ENCODE measurements around the gene GRIFIN. TPM values are rescaled to one million over a fixed set of nuclear protein-coding genes. Genes with fewer than 3 reads are reported as not detected.
A peak's percentile ranks its signal among the peaks of the same experiment; 100 is the strongest.

Gene GRIFIN
- total RNA-seq, 2 experiments from 2014 or later, result not detected

DNA sequence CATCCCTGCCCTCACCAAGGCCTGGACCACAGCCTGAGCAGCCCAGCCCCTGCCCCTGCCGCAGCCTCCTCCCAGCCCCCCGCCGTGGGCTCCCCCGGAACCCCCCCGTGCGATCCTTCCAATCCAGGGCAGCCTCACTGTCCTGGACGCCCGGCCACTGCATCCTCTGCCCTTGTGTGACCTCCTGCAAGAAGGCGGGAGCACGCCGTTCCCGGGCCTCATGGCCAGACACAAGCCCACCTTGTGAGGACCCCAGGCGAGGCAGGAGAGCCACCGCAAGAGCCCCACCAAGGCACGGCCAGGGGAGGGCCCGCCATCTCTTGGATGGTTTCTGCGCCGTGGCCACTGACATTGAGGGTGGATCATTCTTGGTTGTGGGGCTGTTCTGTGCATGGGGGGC is 35.6 kb upstream of the GRIFIN start:
- no peaks in the 10 kb centered on the region for H3K27me3 Mint-ChIP-seq
- POLR2A ChIA-PET, result interaction anchor here (0.7 to 2.8 kb wide), 4 partner anchors 10 to 246 kb away, joined by 4 to 18 read pairs (median 8); no protein-coding TSS in a partner anchor
- peak overlapping the region; percentile 90 for H3K27ac Mint-ChIP-seq
- intact Hi-C loops (cut with micrococcal nuclease), result loop anchor here (1.0 kb wide), 1 partner anchor 8 kb away; the partner anchor contains the start of gene LFNG
- CTCF ChIA-PET, result interaction anchor here (0.6 to 1.4 kb wide), 3 partner anchors 43 to 128 kb away, joined by 3 to 7 read pairs (median 4); no protein-coding TSS in a partner anchor
- H3K9me3 Mint-ChIP-seq, result no peaks in the 10 kb centered on the region
- H3K36me3 Mint-ChIP-seq, result no peaks in the 10 kb centered on the region
- peak overlapping the region; percentile 61 for H3K4me3 Mint-ChIP-seq
- no peak for DNase-seq
- peaks cover 55% of the 10 kb centered on the region for H3K4me1 Mint-ChIP-seq (ENCODE audit: low read depth)

DNA sequence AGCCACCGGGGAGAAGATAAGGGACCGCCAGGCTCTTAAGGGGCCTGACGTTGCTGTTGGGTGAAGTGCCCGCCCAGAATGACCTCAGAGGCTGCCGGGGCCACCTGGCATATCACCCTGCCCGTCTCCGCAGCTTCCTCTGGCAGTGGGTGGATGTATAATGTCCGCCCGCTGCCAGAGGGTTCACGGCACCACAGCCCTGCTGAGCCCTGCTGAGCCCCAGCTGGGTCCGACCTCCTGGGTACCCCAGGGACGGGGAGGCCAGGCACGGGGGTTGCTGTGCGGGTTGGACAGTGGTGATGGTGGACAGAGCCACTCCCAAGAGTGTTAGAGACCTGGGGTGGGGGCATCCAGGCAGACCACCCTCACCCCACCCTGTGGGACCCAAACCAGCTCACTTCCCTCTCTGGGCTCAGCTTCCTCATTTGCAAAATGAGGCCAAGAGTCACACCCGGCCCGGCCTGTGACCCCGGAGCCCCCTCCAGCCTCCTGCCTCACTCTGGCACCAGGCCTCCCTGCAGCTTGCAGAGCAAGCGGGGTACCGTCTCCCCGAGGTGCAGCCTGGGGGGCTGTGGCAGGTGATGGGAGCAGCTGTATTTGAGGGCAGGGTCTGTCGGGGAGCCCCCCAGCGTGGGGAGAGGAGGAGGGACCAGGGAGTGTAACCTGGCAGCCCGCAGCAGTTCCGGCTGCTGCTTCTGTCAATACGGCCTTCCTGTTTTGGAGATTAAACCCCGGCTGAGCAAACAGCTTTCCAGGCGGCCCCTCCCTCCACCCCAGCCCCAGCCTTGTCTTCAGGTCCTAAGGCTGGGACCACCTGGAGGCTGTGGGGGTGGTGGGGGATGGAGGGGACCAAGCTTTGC is 34.9 kb upstream of the GRIFIN start:
- peak overlapping the region; percentile 61 for H3K4me3 Mint-ChIP-seq
- no peaks in the 10 kb centered on the region for H3K36me3 Mint-ChIP-seq
- H3K27ac Mint-ChIP-seq, result peak overlapping the region; percentile 90
- POLR2A ChIA-PET, result interaction anchor here (0.7 to 2.8 kb wide), 5 partner anchors 8 to 247 kb away, joined by 4 to 18 read pairs (median 4); no protein-coding TSS in a partner anchor
- no peaks in the 10 kb centered on the region for H3K27me3 Mint-ChIP-seq
- CTCF ChIA-PET, result interaction anchor here (0.6 to 1.4 kb wide), 3 partner anchors 42 to 127 kb away, joined by 3 to 7 read pairs (median 4); no protein-coding TSS in a partner anchor
- H3K4me1 Mint-ChIP-seq (ENCODE audit: low read depth), result peaks cover 55% of the 10 kb centered on the region
- DNase-seq, result peak; percentile 80
- no peaks in the 10 kb centered on the region for H3K9me3 Mint-ChIP-seq
- intact Hi-C loops (cut with micrococcal nuclease), result loop anchor here (1.0 kb wide), 1 partner anchor 8 kb away; the partner anchor contains the start of gene LFNG

DNA sequence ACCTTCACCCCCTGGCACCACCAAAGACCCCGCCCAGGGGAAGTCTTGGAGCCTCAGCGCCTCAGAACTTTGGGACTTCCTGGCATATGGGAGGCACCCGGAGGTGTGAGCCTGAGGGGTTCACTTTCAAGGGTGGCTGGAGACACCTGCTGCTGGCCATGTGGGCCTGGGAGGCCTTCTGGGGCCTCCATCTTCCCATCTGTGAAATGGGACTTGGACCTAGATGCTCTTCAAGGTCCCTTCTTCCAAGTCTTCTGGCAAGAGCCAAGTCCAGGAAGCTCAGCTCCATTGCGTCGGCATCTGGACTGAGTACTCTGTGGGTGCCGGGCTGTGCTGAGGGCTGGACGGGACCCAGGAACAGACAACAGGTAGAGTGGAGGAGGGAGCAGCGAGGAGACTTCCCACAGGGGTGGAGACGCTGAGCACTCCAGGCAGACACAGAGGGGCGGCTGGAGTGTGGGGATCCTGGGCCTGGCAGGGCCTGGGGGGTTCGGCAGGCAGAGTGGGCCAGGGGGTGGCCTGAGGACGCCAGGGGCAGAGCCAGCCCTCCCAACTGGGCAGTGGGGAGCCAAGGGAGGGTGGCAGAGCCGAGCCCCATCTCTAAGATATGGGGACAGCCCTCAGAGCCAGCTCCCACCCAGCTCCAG is 34.1 kb upstream of the GRIFIN start:
- H3K4me3 Mint-ChIP-seq, result peak overlapping the region; percentile 32
- H3K36me3 Mint-ChIP-seq, result no peaks in the 10 kb centered on the region
- H3K27me3 Mint-ChIP-seq, result no peaks in the 10 kb centered on the region
- POLR2A ChIA-PET, result interaction anchor here (1.4 to 2.8 kb wide), 5 partner anchors 9 to 248 kb away, joined by 4 to 18 read pairs (median 12); no protein-coding TSS in a partner anchor
- CTCF ChIA-PET, result interaction anchor here (1.2 to 1.4 kb wide), 2 partner anchors 42 to 59 kb away, joined by 4 to 7 read pairs; no protein-coding TSS in a partner anchor
- H3K9me3 Mint-ChIP-seq, result no peaks in the 10 kb centered on the region
- no peak for DNase-seq
- intact Hi-C loops (cut with micrococcal nuclease), result no loop called here
- H3K27ac Mint-ChIP-seq, result peak overlapping the region; percentile 90
- peaks cover 55% of the 10 kb centered on the region for H3K4me1 Mint-ChIP-seq (ENCODE audit: low read depth)

DNA sequence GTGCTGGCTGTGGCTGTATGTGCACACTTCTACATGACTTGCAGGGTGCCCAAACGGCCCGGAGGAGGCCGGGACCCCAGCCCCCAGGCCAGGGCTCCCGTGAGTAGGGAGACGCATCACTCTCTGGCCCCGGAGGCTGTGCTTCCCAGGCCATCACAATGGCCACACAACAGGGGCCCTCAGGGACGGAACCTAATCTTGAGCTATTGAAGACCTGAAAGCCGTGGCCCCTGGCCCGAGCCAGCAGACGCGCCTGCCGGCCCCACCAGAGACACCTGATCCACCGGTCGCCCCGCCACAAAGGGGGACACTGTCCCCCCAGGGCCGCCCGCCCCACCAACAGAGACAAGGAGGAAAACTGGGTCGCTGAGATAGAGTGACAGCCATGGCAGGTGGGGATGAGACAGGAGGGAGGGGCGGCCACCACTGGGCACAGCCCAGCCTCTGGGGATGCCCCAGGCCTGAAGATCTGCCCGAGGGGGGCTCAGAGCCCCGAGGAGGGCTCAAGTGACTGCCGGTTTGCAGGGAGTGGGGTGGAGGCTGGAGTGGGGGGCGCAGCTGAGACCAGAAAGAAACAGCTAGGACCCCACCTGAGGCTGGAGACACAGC is 33.2 kb upstream of the GRIFIN start:
- Mint-ChIP-seq H3K4me1 (ENCODE audit: low read depth) (peaks cover 55% of the 10 kb centered on the region), H3K27ac (peak overlapping the region; percentile 79), H3K4me3 (peak overlapping the region; percentile 58), H3K36me3 (no peaks in the 10 kb centered on the region), H3K9me3 (no peaks in the 10 kb centered on the region), H3K27me3 (no peaks in the 10 kb centered on the region)
- DNase-seq, result no peak
- ChIA-PET CTCF (no interaction called here), POLR2A (interaction anchor here (0.9 to 2.3 kb wide), 2 partner anchors 20 to 50 kb away, joined by 3 to 13 read pairs; no protein-coding TSS in a partner anchor)
- intact Hi-C loops (cut with micrococcal nuclease), result loop anchor here (2.0 to 5.0 kb wide), 2 partner anchors 13 to 123 kb away; partner anchors contain the start of gene TTYH3

DNA sequence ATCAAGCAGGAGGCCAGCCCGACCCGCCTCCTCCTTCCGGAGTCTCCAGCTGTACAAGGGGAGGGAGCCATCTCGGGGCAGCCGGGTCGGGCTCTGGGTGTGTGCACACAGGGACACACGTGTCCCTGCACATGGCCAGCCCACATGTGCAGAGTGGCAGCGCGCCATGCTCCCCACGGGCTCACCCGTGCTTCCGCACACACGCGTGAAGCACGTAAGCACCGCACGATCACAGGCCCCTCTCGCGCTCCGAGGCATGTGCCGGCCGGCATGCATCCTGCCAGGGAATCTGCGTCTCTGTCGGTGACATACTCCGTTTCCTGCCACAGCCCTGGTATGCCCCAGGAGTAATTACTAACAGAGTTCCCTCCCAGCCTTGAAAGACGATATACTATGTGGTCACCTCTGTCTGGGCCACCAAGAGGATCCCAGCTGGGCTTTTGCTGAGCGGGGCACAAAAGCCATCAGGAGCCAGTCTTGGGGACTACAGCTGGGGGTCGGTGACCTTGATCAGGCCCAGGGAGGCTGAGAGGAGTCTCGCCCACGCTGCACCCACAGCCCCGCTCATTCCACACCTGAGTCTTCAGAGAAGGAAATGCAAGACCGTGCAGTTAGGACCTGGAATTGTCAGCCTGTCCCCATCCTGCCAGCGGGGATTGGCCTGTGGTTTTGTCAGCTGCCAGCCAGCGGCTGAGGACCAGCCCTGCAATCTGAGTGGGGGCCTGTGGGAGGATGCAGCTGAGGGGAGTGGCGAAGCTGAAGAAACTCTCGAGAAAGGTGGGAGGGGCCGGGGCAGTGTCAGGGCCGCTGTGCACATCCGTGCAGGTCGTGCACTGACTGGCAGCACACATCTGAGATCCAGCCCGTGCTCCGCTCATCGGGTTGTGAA is 32.4 kb upstream of the GRIFIN start:
- intact Hi-C loops (cut with micrococcal nuclease), result loop anchor here (2.0 to 5.0 kb wide), 2 partner anchors 14 to 124 kb away; partner anchors contain the start of gene TTYH3
- Mint-ChIP-seq H3K36me3 (no peaks in the 10 kb centered on the region), H3K27ac (peak overlapping the region; percentile 79), H3K9me3 (no peaks in the 10 kb centered on the region), H3K4me3 (peak overlapping the region; percentile 58), H3K4me1 (ENCODE audit: low read depth) (peaks cover 55% of the 10 kb centered on the region), H3K27me3 (no peaks in the 10 kb centered on the region)
- ChIA-PET CTCF (interaction anchor here (0.9 kb wide), 1 partner anchor 163 kb away, joined by 3 read pairs; no protein-coding TSS in a partner anchor), POLR2A (interaction anchor here (0.9 to 2.3 kb wide), 2 partner anchors 21 to 51 kb away, joined by 3 to 13 read pairs; no protein-coding TSS in a partner anchor)
- DNase-seq, result peak; percentile 84

DNA sequence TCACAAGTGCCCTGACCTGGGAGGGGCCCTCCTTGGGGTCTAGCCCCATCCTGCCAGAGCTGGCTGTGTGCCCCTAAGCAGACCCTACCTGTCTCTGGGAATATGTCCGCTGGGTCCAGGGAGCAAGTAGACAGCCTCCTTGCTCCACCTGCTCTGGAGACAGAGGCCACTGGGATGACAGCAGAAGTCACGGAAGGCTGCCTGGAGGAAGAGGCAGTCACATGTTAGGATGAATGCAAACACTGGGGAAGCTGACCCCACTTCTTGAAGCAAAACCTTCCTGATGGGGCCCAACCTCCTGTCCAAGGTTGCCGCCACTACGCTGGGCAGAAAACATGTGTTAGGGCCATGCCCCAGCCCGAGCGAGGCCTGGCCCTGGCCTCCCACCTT is 31.7 kb upstream of the GRIFIN start:
- H3K4me1 Mint-ChIP-seq (ENCODE audit: low read depth), result peaks cover 49% of the 10 kb centered on the region
- no peak for DNase-seq
- no peak overlapping the region for H3K4me3 Mint-ChIP-seq
- H3K36me3 Mint-ChIP-seq, result no peaks in the 10 kb centered on the region
- no peaks in the 10 kb centered on the region for H3K9me3 Mint-ChIP-seq
- ChIA-PET POLR2A (interaction anchor here (0.6 to 2.3 kb wide), 2 partner anchors 21 to 95 kb away, joined by 3 to 13 read pairs; no protein-coding TSS in a partner anchor), CTCF (no interaction called here)
- no peak overlapping the region for H3K27ac Mint-ChIP-seq
- intact Hi-C loops (cut with micrococcal nuclease), result loop anchor here (2.0 to 5.0 kb wide), 2 partner anchors 15 to 124 kb away; partner anchors contain the start of gene TTYH3
- H3K27me3 Mint-ChIP-seq, result no peaks in the 10 kb centered on the region

DNA sequence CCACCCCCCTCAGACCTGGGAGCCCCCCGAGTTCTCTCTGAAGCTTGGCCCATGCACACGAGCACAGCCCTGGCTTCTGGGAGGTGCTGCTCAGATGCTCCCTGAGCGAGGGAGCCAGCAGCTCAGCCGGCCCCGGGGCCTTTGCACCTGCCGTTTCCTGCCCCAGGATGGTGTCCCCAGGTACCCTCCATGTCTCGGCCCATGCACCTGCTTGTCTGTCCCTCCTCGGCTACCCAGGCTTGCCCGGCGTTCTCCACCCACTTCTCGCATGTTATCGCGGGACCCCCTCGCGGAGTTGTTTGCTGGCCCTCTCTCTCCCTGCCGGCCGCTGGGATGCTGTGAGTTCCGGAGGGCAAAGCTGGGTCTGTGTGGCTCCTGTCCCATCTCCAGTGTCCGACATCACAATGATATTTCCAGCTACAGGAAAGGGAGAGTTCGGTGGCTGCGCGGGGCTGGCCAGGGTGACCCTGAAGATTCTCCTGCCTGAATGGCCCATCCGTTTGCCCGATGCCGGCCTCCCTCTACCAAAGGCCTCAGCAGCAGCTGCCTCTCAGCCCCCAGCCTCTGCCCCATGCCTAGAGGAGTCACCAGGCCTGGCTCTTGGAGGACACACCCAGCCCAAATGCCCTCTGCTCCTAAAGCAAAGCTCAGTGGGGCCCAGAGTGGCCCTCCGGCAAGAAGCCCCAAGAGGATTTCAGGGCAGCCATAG is 31.2 kb upstream of the GRIFIN start:
- H3K4me1 Mint-ChIP-seq (ENCODE audit: low read depth), result peaks cover 43% of the 10 kb centered on the region
- no peak overlapping the region for H3K4me3 Mint-ChIP-seq
- no peaks in the 10 kb centered on the region for H3K9me3 Mint-ChIP-seq
- no peaks in the 10 kb centered on the region for H3K36me3 Mint-ChIP-seq
- no peaks in the 10 kb centered on the region for H3K27me3 Mint-ChIP-seq
- DNase-seq, result no peak
- no peak overlapping the region for H3K27ac Mint-ChIP-seq
- CTCF ChIA-PET, result no interaction called here
- intact Hi-C loops (cut with micrococcal nuclease), result loop anchor here (5.0 kb wide), 1 partner anchor 125 kb away; the partner anchor contains the start of gene TTYH3
- POLR2A ChIA-PET, result interaction anchor here (0.6 to 2.3 kb wide), 2 partner anchors 22 to 95 kb away, joined by 3 to 13 read pairs; no protein-coding TSS in a partner anchor

DNA sequence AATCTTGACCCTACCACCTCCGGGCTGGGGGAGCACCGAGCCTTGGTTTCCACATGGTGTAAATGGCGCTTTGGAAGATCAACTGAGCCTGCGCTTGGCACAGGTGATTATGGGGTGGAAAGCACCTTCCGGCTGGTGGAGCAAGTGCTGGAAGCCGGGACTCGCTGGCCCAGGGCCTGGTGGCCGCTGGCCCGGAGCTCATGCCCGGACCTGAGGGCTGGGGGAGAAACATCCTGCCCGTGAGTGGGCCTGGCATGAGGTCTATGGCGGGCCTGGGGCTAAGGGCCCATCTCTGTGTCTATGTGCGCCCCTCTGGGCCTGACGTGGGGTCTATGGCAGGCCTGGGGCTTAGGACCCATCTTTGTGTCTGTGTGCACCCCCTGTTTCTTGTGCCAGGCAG is 29.2 kb upstream of the GRIFIN start:
- intact Hi-C loops (cut with micrococcal nuclease), result loop anchor here (5.0 kb wide), 1 partner anchor 127 kb away; the partner anchor contains the start of gene TTYH3
- no peaks in the 10 kb centered on the region for H3K27me3 Mint-ChIP-seq
- no peak overlapping the region for H3K4me3 Mint-ChIP-seq
- peaks cover 26% of the 10 kb centered on the region for H3K4me1 Mint-ChIP-seq (ENCODE audit: low read depth)
- no peaks in the 10 kb centered on the region for H3K36me3 Mint-ChIP-seq
- ChIA-PET CTCF (no interaction called here), POLR2A (no interaction called here)
- H3K27ac Mint-ChIP-seq, result no peak overlapping the region
- H3K9me3 Mint-ChIP-seq, result no peaks in the 10 kb centered on the region
- no peak for DNase-seq

DNA sequence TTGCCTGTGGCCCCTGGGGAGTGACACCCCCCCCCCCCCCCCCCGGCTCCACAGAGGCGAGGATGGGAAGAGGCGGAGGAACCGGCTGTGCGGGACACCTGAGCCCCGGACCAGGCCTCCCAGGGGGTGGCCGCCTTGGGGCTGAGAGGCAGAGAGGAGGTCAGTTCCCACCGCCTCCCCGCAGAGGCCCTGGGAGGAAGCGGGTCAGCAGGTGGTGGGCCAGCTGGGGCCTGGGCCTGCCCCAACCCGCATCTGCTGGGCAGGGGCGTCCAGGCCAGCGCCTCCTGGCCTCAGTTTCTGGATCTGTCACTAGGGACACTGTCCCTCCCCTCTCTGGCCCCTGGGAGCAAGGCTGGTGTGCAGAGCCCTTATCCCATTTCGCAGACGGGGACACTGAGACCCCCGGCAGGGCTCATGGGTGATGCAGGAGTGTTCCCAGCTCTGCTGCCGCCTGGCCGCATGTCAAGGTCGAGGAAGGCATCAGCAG is 28.7 kb upstream of the GRIFIN start:
- Mint-ChIP-seq H3K4me3 (no peak overlapping the region), H3K9me3 (no peaks in the 10 kb centered on the region), H3K27ac (no peak overlapping the region), H3K27me3 (no peaks in the 10 kb centered on the region), H3K4me1 (ENCODE audit: low read depth) (peaks cover 22% of the 10 kb centered on the region), H3K36me3 (no peaks in the 10 kb centered on the region)
- ChIA-PET CTCF (interaction anchor here (0.6 to 1.3 kb wide), 3 partner anchors 36 to 148 kb away, joined by 3 to 4 read pairs (median 3); no protein-coding TSS in a partner anchor), POLR2A (no interaction called here)
- intact Hi-C loops (cut with micrococcal nuclease), result loop anchor here (5.0 kb wide), 1 partner anchor 127 kb away; the partner anchor contains the start of gene TTYH3
- no peak for DNase-seq
